GM21390 (cell line): ENCODE measurements around the gene TRPV2.
"Not testable (repeated sequence)": the region's sequence is repeated elsewhere in the genome, so short reads cannot be mapped to it uniquely, and the experiment has no call there.

Source experiments
- ATAC-seq: cut with Tn5 transposase; IDR thresholded peaks from one replicate; pipeline ENCODE4 v1.9.1; 2021; ENCODE audit not compliant: unreplicated experiment

Gene TRPV2

GRCh38 chr17:16415031-16415924, at the start of gene TRPV2:
TRPV2 (plus strand) TSS chr17:16415571; CDS start chr17:16417669, 2,098 bp downstream.
- no peak for ATAC-seq

GRCh38 chr17:16371742-16372141, 43.6 kb upstream of the TRPV2 start:
- no peak for ATAC-seq

GRCh38 chr17:16374146-16374938, 41.0 kb upstream of the TRPV2 start:
- no peak for ATAC-seq

GRCh38 chr17:16377941-16378341, 37.4 kb upstream of the TRPV2 start:
- no peak for ATAC-seq

GRCh38 chr17:16378636-16379282, 36.6 kb upstream of the TRPV2 start:
- ATAC-seq = no peak

- ATAC-seq = no peak
Observed at GRCh38 chr17:16379654-16380053, 35.7 kb upstream of the TRPV2 start.

- peak; percentile 87 for ATAC-seq
Observed at GRCh38 chr17:16380640-16381495, 34.5 kb upstream of the TRPV2 start, which contains the start of gene UBB. UBB (plus strand) TSS chr17:16381091; CDS start chr17:16381908, 817 bp downstream.

GRCh38 chr17:16381496-16381820, 33.9 kb upstream of the TRPV2 start:
- peak; percentile 6 for ATAC-seq

- ATAC-seq = no peak
Observed at GRCh38 chr17:16383216-16383615, 32.2 kb upstream of the TRPV2 start.

GRCh38 chr17:16383772-16384287, 31.5 kb upstream of the TRPV2 start:
- ATAC-seq = no peak

GRCh38 chr17:16384557-16384956, 30.8 kb upstream of the TRPV2 start:
- no peak for ATAC-seq

- not testable (repeated sequence) for ATAC-seq
Observed at GRCh38 chr17:16386126-16386507, 29.3 kb upstream of the TRPV2 start.

- ATAC-seq = no peak
Observed at GRCh38 chr17:16391451-16391850, 23.9 kb upstream of the TRPV2 start.

- ATAC-seq = not testable (repeated sequence)
Observed at GRCh38 chr17:16392491-16392890, 22.9 kb upstream of the TRPV2 start.

- not testable (repeated sequence) for ATAC-seq
Observed at GRCh38 chr17:16395887-16396286, 19.5 kb upstream of the TRPV2 start.

GRCh38 chr17:16396693-16397092, 18.7 kb upstream of the TRPV2 start:
- not testable (repeated sequence) for ATAC-seq

- peak; percentile 66 for ATAC-seq
Observed at GRCh38 chr17:16398270-16399267, 16.8 kb upstream of the TRPV2 start.

- not testable (repeated sequence) for ATAC-seq
Observed at GRCh38 chr17:16403847-16404246, 11.5 kb upstream of the TRPV2 start.
